ENCODE results near the gene KCNN3. TPM values are rescaled to one million over a fixed set of nuclear protein-coding genes. Genes with fewer than 3 reads are reported as not detected.

Gene KCNN3
- total RNA-seq, 5 donors from 2014 or later (not counting 1 experiment from before 2014, with no cell fraction given): 0.03 to 0.23 (median 0.18) TPM

GRCh38 chr1:154745750-154746425 lies 124.2 kb downstream of the KCNN3 start:
- Histone ChIP-seq H3K27me3 (replicated peaks in 1 of 2; ENCODE audit: control insufficient read depth in 2 of 2, extremely low read depth in 1 of 2, insufficient read depth in 2 of 2, low read length in 1 of 2) (peaks cover 0 to 8% of the 10 kb centered on the region in 2 experiments), H3K9me3 (no peaks in the 10 kb centered on the region), H3K27ac (ENCODE audit: low read length) (no peak overlapping the region), H3K36me3 (ENCODE audit: control insufficient read depth in 2 of 2, extremely low read depth in 1 of 2, insufficient read depth in 1 of 2, low read length in 1 of 2) (no peaks in the 10 kb centered on the region), H3K4me1 (ENCODE audit: control insufficient read depth in 1 of 2, extremely low read depth in 1 of 2, insufficient read depth in 2 of 2, low read length in 2 of 2) (peaks cover 19 to 60% of the 10 kb centered on the region in 2 experiments), H3K4me3 (ENCODE audit: control insufficient read depth in 1 of 2, extremely low read depth in 1 of 2, low read length in 1 of 2) (no peak overlapping the region)
- Mint-ChIP-seq H3K4me1 (peaks cover 50 to 63% (median 50%) of the 10 kb centered on the region in 3 donors), H3K4me3 (peak overlapping the region in 1 of 3 donors; percentile 82), H3K9me3 (no peaks in the 10 kb centered on the region), H3K36me3 (no peaks in the 10 kb centered on the region), H3K27ac (peak overlapping the region; percentile 56 to 98), H3K27me3 (no peaks in the 10 kb centered on the region)
- DNase-seq (no peak), ATAC-seq (replicated peaks in 1 of 4) (no peak)
- WGBS (ENCODE audit: insufficient coverage): 90% methylated on average over 12 of the region's 12 CpGs
- ChIA-PET POLR2A (no interaction called here), CTCF (interaction anchor here (0.8 to 1.0 kb wide), 2 partner anchors 76 to 77 kb away, joined by 3 to 4 read pairs; no protein-coding TSS in a partner anchor)

- Mint-ChIP-seq H3K9me3 (no peaks in the 10 kb centered on the region), H3K27ac (peak overlapping the region; percentile 60 to 82), H3K36me3 (no peaks in the 10 kb centered on the region), H3K4me3 (peak overlapping the region in 1 of 3 donors; percentile 82), H3K27me3 (no peaks in the 10 kb centered on the region), H3K4me1 (peaks cover 50 to 63% (median 50%) of the 10 kb centered on the region in 3 donors)
- peaks cover 19 to 60% of the 10 kb centered on the region in 2 experiments for H3K4me1 ChIP-seq (ENCODE audit: control insufficient read depth in 1 of 2, extremely low read depth in 1 of 2, insufficient read depth in 2 of 2, low read length in 2 of 2)
- ATAC-seq (replicated peaks in 1 of 4) (peak in 2 of 4 experiments; percentile 13 to 14), DNase-seq (peak in 1 of 35 experiments; percentile 41)
- H3K27me3 ChIP-seq (replicated peaks in 1 of 2; ENCODE audit: control insufficient read depth in 2 of 2, extremely low read depth in 1 of 2, insufficient read depth in 2 of 2, low read length in 1 of 2): peaks cover 0 to 4% of the 10 kb centered on the region in 2 experiments
- ChIA-PET CTCF (interaction anchor here in 1 of 2 donors (0.6 to 0.8 kb wide), 2 partner anchors 76 to 83 kb away, joined by 3 to 4 read pairs; no protein-coding TSS in a partner anchor), POLR2A (no interaction called here)
- H3K9me3 ChIP-seq: no peaks in the 10 kb centered on the region
- H3K27ac ChIP-seq (ENCODE audit: low read length): no peak overlapping the region
- WGBS (ENCODE audit: insufficient coverage): 14% methylated on average over 4 of the region's 5 CpGs
- peak overlapping the region in 1 of 2 donors; percentile 3 for H3K4me3 ChIP-seq (ENCODE audit: control insufficient read depth in 1 of 2, extremely low read depth in 1 of 2, low read length in 1 of 2)
- H3K36me3 ChIP-seq (ENCODE audit: control insufficient read depth in 2 of 2, extremely low read depth in 1 of 2, insufficient read depth in 1 of 2, low read length in 1 of 2): no peaks in the 10 kb centered on the region
Measured at GRCh38 chr1:154745286-154745731, 124.8 kb downstream of the KCNN3 start.

- Histone ChIP-seq H3K4me1 (ENCODE audit: control insufficient read depth in 1 of 2, extremely low read depth in 1 of 2, insufficient read depth in 2 of 2, low read length in 2 of 2) (peaks cover 19 to 60% of the 10 kb centered on the region in 2 experiments), H3K27me3 (replicated peaks in 1 of 2; ENCODE audit: control insufficient read depth in 2 of 2, extremely low read depth in 1 of 2, insufficient read depth in 2 of 2, low read length in 1 of 2) (peaks cover 0 to 3% of the 10 kb centered on the region in 2 experiments), H3K4me3 (ENCODE audit: control insufficient read depth in 1 of 2, extremely low read depth in 1 of 2, low read length in 1 of 2) (no peak overlapping the region), H3K36me3 (ENCODE audit: control insufficient read depth in 2 of 2, extremely low read depth in 1 of 2, insufficient read depth in 1 of 2, low read length in 1 of 2) (no peaks in the 10 kb centered on the region), H3K27ac (ENCODE audit: low read length) (no peak overlapping the region), H3K9me3 (no peaks in the 10 kb centered on the region)
- H3K9me3 Mint-ChIP-seq: no peaks in the 10 kb centered on the region
- POLR2A ChIA-PET: no interaction called here
- peak overlapping the region in 1 of 3 donors; percentile 82 for H3K4me3 Mint-ChIP-seq
- CTCF ChIA-PET: interaction anchor here in 1 of 2 donors (0.6 kb wide), 1 partner anchor 84 kb away, joined by 4 read pairs; no protein-coding TSS in a partner anchor
- no peak for DNase-seq
- 95% methylated on average over 7 of the region's 9 CpGs for WGBS (ENCODE audit: insufficient coverage)
- H3K27me3 Mint-ChIP-seq: peaks cover 0 to 4% of the 10 kb centered on the region in 2 donors
- peak overlapping the region; percentile 60 to 82 for H3K27ac Mint-ChIP-seq
- peaks cover 50 to 63% (median 50%) of the 10 kb centered on the region in 3 donors for H3K4me1 Mint-ChIP-seq
- ATAC-seq (replicated peaks in 1 of 4): no peak
- H3K36me3 Mint-ChIP-seq: no peaks in the 10 kb centered on the region
Measured at GRCh38 chr1:154744352-154745035, 125.6 kb downstream of the KCNN3 start.

GRCh38 chr1:154743526-154744036 lies 126.5 kb downstream of the KCNN3 start:
- no peak for DNase-seq
- H3K4me1 ChIP-seq (ENCODE audit: control insufficient read depth in 1 of 2, extremely low read depth in 1 of 2, insufficient read depth in 2 of 2, low read length in 2 of 2): peaks cover 16 to 55% of the 10 kb centered on the region in 2 experiments
- Mint-ChIP-seq H3K4me3 (peak overlapping the region in 1 of 3 donors; percentile 3), H3K4me1 (peaks cover 48 to 55% (median 48%) of the 10 kb centered on the region in 3 donors), H3K36me3 (no peaks in the 10 kb centered on the region), H3K27me3 (peaks cover 0 to 9% of the 10 kb centered on the region in 2 donors), H3K9me3 (no peaks in the 10 kb centered on the region), H3K27ac (no peak overlapping the region)
- no peak for ATAC-seq (replicated peaks in 1 of 4)
- ChIA-PET POLR2A (interaction anchor here in 1 of 2 donors (0.5 kb wide), 1 partner anchor 39 kb away, joined by 6 read pairs; no protein-coding TSS in a partner anchor), CTCF (interaction anchor here in 1 of 2 donors (0.6 kb wide), 1 partner anchor 261 kb away, joined by 3 read pairs; no protein-coding TSS in a partner anchor)
- peaks cover 0 to 3% of the 10 kb centered on the region in 2 experiments for H3K27me3 ChIP-seq (replicated peaks in 1 of 2; ENCODE audit: control insufficient read depth in 2 of 2, extremely low read depth in 1 of 2, insufficient read depth in 2 of 2, low read length in 1 of 2)
- no peaks in the 10 kb centered on the region for H3K36me3 ChIP-seq (ENCODE audit: control insufficient read depth in 2 of 2, extremely low read depth in 1 of 2, insufficient read depth in 1 of 2, low read length in 1 of 2)
- no peaks in the 10 kb centered on the region for H3K9me3 ChIP-seq
- H3K27ac ChIP-seq (ENCODE audit: low read length): no peak overlapping the region
- 89% methylated on average over 4 of the region's 9 CpGs for WGBS (ENCODE audit: insufficient coverage)
- no peak overlapping the region for H3K4me3 ChIP-seq (ENCODE audit: control insufficient read depth in 1 of 2, extremely low read depth in 1 of 2, low read length in 1 of 2)

GRCh38 chr1:154742606-154743005 lies 127.5 kb downstream of the KCNN3 start:
- no peak for ATAC-seq (replicated peaks in 1 of 4)
- peaks cover 0 to 6% of the 10 kb centered on the region in 2 experiments for H3K27me3 ChIP-seq (replicated peaks in 1 of 2; ENCODE audit: control insufficient read depth in 2 of 2, extremely low read depth in 1 of 2, insufficient read depth in 2 of 2, low read length in 1 of 2)
- H3K4me1 Mint-ChIP-seq: peaks cover 38 to 45% (median 38%) of the 10 kb centered on the region in 3 donors
- ChIA-PET POLR2A (no interaction called here), CTCF (no interaction called here)
- 97% methylated on average over 5 of the region's 11 CpGs for WGBS (ENCODE audit: insufficient coverage)
- no peak overlapping the region for H3K4me3 Mint-ChIP-seq
- no peak overlapping the region for H3K27ac Mint-ChIP-seq
- no peaks in the 10 kb centered on the region for H3K9me3 ChIP-seq
- no peak overlapping the region for H3K4me3 ChIP-seq (ENCODE audit: control insufficient read depth in 1 of 2, extremely low read depth in 1 of 2, low read length in 1 of 2)
- no peak overlapping the region for H3K27ac ChIP-seq (ENCODE audit: low read length)
- H3K9me3 Mint-ChIP-seq: no peaks in the 10 kb centered on the region
- no peaks in the 10 kb centered on the region for H3K36me3 ChIP-seq (ENCODE audit: control insufficient read depth in 2 of 2, extremely low read depth in 1 of 2, insufficient read depth in 1 of 2, low read length in 1 of 2)
- H3K27me3 Mint-ChIP-seq: peaks cover 0 to 15% of the 10 kb centered on the region in 2 donors
- DNase-seq: no peak
- peaks cover 11 to 45% of the 10 kb centered on the region in 2 experiments for H3K4me1 ChIP-seq (ENCODE audit: control insufficient read depth in 1 of 2, extremely low read depth in 1 of 2, insufficient read depth in 2 of 2, low read length in 2 of 2)
- no peaks in the 10 kb centered on the region for H3K36me3 Mint-ChIP-seq
